ENCODE results near the gene TBX15.

TBX15 gene

DNA sequence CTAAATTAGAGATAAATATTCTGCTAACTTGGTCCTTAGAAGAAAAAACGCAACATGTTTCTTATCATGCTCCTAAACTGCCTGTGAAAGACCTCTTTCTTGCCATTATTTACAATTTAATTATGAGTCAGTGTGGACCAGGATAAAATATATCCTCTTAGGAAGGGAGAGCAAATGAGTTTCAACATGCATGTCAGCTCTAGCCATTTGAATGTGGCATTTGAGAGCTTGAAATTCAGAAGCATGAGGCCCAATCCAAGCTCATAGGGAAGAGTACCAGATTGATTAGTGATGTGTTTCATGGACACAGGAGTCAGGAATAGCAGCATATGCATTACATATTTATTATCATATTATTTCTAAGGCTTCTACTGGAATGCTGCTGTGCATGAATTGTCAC is 39.3 kb downstream of the TBX15 start:
- H3K9me3 ChIP-seq (ENCODE audit: control insufficient read depth, low read length) = no peaks in the 10 kb centered on the region
- no peaks in the 10 kb centered on the region for H3K36me3 ChIP-seq (ENCODE audit: control insufficient read depth, insufficient read depth, low read length)
- H3K4me3 ChIP-seq (ENCODE audit: low read depth, low read length) = no peak overlapping the region
- H2AFZ ChIP-seq = no peak overlapping the region
- H3K27me3 ChIP-seq (ENCODE audit: control insufficient read depth, insufficient read depth, low read length) = no peaks in the 10 kb centered on the region
- no peak overlapping the region for H3K9ac ChIP-seq
- H3K4me2 ChIP-seq (ENCODE audit: low read length) = no peak overlapping the region
- TF ChIP-seq, protein P1, sequence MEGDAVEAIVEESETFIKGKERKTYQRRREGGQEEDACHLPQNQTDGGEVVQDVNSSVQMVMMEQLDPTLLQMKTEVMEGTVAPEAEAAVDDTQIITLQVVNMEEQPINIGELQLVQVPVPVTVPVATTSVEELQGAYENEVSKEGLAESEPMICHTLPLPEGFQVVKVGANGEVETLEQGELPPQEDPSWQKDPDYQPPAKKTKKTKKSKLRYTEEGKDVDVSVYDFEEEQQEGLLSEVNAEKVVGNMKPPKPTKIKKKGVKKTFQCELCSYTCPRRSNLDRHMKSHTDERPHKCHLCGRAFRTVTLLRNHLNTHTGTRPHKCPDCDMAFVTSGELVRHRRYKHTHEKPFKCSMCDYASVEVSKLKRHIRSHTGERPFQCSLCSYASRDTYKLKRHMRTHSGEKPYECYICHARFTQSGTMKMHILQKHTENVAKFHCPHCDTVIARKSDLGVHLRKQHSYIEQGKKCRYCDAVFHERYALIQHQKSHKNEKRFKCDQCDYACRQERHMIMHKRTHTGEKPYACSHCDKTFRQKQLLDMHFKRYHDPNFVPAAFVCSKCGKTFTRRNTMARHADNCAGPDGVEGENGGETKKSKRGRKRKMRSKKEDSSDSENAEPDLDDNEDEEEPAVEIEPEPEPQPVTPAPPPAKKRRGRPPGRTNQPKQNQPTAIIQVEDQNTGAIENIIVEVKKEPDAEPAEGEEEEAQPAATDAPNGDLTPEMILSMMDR (IDR thresholded peaks at IDR 0.05) = no peak
- no peaks in the 10 kb centered on the region for H3K79me2 ChIP-seq
- H3K4me1 ChIP-seq = no peaks in the 10 kb centered on the region
- no peak overlapping the region for H3K27ac ChIP-seq

DNA sequence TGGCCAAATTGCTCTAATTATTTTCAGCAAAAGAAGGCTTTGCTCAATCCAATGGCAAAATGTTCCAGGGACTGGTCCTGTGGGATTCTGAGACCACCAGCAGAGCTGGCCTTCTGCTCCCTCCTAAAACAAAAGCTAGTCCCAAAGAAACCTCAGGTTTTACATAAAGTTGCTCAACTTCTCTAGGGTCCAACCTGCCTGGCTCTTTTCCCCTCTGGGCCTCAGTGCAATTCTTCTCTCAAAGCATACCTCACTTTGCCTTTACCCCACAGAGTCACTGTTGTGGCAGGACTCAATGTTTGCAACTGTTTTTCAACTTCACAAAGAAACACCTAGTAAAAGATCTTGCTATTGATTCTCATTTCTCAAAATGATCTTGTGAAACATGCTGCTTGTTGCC is 39.8 kb downstream of the TBX15 start:
- H3K4me1 ChIP-seq = no peaks in the 10 kb centered on the region
- no peak overlapping the region for H2AFZ ChIP-seq
- no peak overlapping the region for H3K4me2 ChIP-seq (ENCODE audit: low read length)
- H3K9ac ChIP-seq = no peak overlapping the region
- no peaks in the 10 kb centered on the region for H3K79me2 ChIP-seq
- H3K27ac ChIP-seq = no peak overlapping the region
- no peaks in the 10 kb centered on the region for H3K9me3 ChIP-seq (ENCODE audit: control insufficient read depth, low read length)
- no peak overlapping the region for H3K4me3 ChIP-seq (ENCODE audit: low read depth, low read length)
- no peaks in the 10 kb centered on the region for H3K27me3 ChIP-seq (ENCODE audit: control insufficient read depth, insufficient read depth, low read length)
- TF ChIP-seq, protein P1 (IDR thresholded peaks at IDR 0.05) = no peak
- H3K36me3 ChIP-seq (ENCODE audit: control insufficient read depth, insufficient read depth, low read length) = no peaks in the 10 kb centered on the region

DNA sequence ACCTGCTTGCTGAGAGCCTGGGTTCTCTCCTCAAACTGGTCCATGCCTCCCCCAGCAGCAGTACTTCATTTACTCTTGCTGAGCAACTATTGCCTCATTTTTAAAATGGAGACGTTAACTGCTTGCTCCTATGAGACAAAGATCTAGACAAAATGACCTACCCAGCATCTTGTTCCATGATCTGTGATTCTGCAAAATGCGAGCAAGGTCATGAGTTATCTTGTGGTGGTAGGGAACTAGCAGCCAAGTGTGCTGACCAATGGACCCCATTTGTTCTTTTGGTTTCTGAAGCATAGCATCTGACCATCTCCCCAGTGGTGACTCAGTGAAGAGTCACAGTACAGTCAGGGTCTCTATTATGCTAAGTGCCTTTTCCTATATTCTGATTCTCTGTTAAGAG is 40.4 kb downstream of the TBX15 start:
- Histone ChIP-seq H2AFZ (no peak overlapping the region), H3K9ac (no peak overlapping the region), H3K4me1 (no peaks in the 10 kb centered on the region), H3K27ac (no peak overlapping the region), H3K9me3 (ENCODE audit: control insufficient read depth, low read length) (no peaks in the 10 kb centered on the region), H3K79me2 (no peaks in the 10 kb centered on the region), H3K4me2 (ENCODE audit: low read length) (no peak overlapping the region), H3K27me3 (ENCODE audit: control insufficient read depth, insufficient read depth, low read length) (no peaks in the 10 kb centered on the region), H3K4me3 (ENCODE audit: low read depth, low read length) (no peak overlapping the region), H3K36me3 (ENCODE audit: control insufficient read depth, insufficient read depth, low read length) (no peaks in the 10 kb centered on the region)
- TF ChIP-seq, protein P1 (IDR thresholded peaks at IDR 0.05) = no peak

DNA sequence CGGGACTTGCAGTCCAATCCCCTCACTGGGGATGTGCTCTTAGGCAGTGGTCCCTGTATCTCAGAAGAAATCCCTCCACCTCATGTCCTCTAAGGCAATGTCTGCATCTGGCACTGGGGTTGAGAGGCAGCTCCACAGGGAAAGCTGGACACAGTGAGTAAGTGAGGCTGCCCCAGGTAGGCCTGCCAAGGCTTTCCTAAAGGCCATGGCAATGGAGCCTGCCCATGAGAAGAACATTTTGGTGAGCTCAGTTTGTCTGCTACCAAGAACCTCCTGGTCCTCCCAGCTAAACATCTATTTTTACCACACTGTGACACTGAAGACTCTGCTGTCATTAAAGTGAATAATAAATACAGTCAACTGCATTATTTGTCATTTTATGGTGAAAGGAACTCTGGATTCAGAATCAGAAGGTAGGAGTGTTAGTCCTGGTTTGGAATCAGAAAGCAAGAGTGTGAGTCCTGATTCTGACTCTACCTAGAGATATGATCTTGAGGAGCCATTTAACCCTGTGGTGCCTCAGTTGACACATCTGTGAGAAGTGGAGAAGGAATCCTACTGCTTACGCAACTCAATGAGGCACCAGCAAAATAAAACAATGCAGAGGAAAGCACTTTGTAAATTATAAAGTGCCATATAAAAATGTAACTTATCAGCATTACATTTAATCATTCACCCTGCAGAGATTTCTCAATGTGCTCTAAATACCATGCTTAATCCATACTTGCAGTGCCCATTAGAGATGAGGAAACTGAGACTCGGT is 41.0 kb downstream of the TBX15 start:
- H3K79me2 ChIP-seq = no peaks in the 10 kb centered on the region
- H3K4me2 ChIP-seq (ENCODE audit: low read length) = no peak overlapping the region
- H2AFZ ChIP-seq = no peak overlapping the region
- no peaks in the 10 kb centered on the region for H3K36me3 ChIP-seq (ENCODE audit: control insufficient read depth, insufficient read depth, low read length)
- H3K9ac ChIP-seq = no peak overlapping the region
- H3K27me3 ChIP-seq (ENCODE audit: control insufficient read depth, insufficient read depth, low read length) = no peaks in the 10 kb centered on the region
- TF ChIP-seq, protein P1 (IDR thresholded peaks at IDR 0.05) = no peak
- no peaks in the 10 kb centered on the region for H3K9me3 ChIP-seq (ENCODE audit: control insufficient read depth, low read length)
- H3K4me1 ChIP-seq = no peaks in the 10 kb centered on the region
- H3K4me3 ChIP-seq (ENCODE audit: low read depth, low read length) = no peak overlapping the region
- no peak overlapping the region for H3K27ac ChIP-seq

DNA sequence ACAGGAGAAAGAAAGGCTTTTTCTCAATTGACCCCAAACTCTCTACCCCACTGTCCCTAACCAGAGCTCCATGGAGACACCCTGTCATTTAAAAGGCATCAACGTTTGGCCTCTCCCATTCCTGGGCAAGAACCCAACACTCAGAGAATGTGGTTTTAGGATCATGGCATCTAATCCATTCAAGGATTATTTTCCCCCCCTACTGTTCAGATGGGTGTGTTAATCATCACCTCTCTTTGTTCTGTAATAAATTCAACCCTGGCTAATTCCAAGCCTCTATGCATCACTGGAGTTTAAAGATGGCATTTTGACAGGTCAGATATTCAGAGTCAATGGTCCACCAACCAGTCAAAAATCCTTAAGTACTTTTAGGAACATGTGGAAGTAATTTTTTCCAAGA is 42.7 kb downstream of the TBX15 start:
- H3K27ac ChIP-seq = no peak overlapping the region
- TF ChIP-seq, protein P1 (IDR thresholded peaks at IDR 0.05) = no peak
- H3K9me3 ChIP-seq (ENCODE audit: control insufficient read depth, low read length) = no peaks in the 10 kb centered on the region
- H3K4me3 ChIP-seq (ENCODE audit: low read depth, low read length) = no peak overlapping the region
- no peak overlapping the region for H2AFZ ChIP-seq
- no peak overlapping the region for H3K9ac ChIP-seq
- H3K4me2 ChIP-seq (ENCODE audit: low read length) = no peak overlapping the region
- no peaks in the 10 kb centered on the region for H3K79me2 ChIP-seq
- H3K4me1 ChIP-seq = no peaks in the 10 kb centered on the region
- no peaks in the 10 kb centered on the region for H3K36me3 ChIP-seq (ENCODE audit: control insufficient read depth, insufficient read depth, low read length)
- no peaks in the 10 kb centered on the region for H3K27me3 ChIP-seq (ENCODE audit: control insufficient read depth, insufficient read depth, low read length)
